MM.1S (cell line): ENCODE measurements around the gene ODF4.

Source experiments
- CTCF ChIP-seq: fragments of 300-600 bp; sonication (generic); IDR thresholded peaks from 2 replicates; pipeline ENCODE4 v1.5.1; 2016; ENCODE audit warnings: antibody characterized with exemption, low read length, mixed read lengths
- EZH2 ChIP-seq: fragments of 300-600 bp; sonication (generic); optimal IDR thresholded peaks from 2 replicates; pipeline ENCODE3; 2017; ENCODE audit warnings: low read depth, mild to moderate bottlenecking, antibody characterized with exemption, low read length, mixed read lengths
- EZH2phosphoT487 ChIP-seq: fragments of 300-600 bp; sonication (generic); IDR thresholded peaks from 2 replicates; pipeline ENCODE4 v1.6.1; 2018; ENCODE audit warnings: antibody characterized with exemption, low read length

- TF ChIP-seq CTCF, result no peak
- no peak for TF ChIP-seq EZH2
- no peak for TF ChIP-seq EZH2phosphoT487
These were observed 15.5 kb upstream of the ODF4 start for GRCh38 chr17:8324132-8324531.
